Measurements from ENCODE around the gene BORA.
"Not testable (repeated sequence)": the region's sequence is repeated elsewhere in the genome, so short reads cannot be mapped to it uniquely, and the experiment has no call there.

BORA gene

GRCh38 chr13:72727417-72728289 is at the start of gene BORA, which contains the start of gene MZT1:
Gene BORA (plus strand): TSS chr13:72727923. CDS start chr13:72728941, 1,018 bp downstream.
Gene MZT1 (minus strand): TSS chr13:72727629. CDS start chr13:72727602, 27 bp downstream.
- DNase-seq = peak; percentile 73

DNA sequence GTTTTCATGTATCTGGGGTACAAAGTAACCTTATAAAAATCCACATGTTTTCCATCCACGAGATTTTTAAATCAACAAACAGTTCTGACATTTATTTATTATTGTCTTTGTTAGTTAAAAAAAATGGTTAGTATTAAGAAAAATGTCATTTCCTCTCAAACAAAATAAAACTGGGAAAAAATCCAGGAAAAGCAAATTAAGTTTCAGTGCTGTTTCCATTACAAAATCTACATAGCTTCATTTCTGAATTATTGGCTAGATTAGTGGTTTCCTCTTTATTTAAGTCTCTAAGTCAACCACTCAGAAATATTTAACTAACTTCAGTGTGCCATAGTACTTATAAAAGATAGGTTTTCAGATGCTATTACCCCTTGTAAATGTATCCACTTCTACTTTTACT is 49.4 kb upstream of the BORA start:
- DNase-seq = no peak

GRCh38 chr13:72680353-72680752 is 47.4 kb upstream of the BORA start:
- DNase-seq = no peak

DNA sequence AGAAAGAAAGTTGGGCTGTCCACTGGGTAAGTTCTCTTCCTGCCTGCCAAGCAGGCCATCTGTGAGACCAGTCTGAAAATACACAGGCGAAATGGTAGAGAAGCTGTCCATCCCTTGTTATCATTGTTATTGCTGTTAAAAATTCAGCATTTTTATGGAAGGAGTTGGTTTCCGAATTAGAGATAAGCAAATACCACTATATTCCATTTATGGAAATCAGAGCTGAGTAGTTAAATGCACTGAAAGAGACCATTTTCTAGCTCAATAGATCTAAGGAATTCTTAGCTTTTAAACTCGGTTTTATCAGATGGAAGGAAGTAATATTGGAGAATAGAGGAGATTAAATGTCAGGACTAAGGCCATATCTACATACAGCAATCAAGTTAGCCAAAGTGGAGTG is 41.0 kb upstream of the BORA start:
- no peak for DNase-seq

- DNase-seq = no peak
These were observed 38.5 kb upstream of the BORA start for GRCh38 chr13:72689181-72689696.

DNA sequence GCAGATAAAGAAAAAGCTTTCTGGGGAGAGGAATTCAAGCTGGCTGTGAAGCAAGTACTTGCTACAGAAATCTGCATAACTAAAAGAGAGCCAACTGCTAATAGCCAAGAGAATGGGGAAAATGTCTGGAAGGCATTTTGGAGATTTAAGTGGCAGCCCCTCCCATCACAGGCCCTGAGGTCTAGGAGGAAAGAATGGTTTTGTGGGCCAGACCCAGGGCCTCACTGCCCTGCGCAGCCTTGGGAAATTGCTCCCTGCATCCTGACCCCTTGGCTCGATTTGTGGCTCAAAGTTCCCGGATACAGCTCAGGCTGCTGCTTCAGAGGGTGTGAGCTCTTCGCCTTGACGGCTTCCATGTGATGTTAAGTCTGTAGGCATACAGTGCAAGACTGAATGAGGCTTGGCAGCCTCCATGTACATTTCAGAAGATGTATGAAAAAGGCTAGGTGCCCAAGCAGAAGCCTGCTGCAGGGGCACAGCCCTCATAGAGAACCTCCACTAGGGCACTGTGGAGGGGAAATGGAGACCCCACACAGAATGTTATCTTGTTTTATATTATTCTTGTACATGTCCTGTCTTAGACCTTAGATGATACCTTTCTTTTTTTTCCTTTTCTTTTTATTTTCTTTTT is 34.7 kb upstream of the BORA start:
- DNase-seq = no peak

DNA sequence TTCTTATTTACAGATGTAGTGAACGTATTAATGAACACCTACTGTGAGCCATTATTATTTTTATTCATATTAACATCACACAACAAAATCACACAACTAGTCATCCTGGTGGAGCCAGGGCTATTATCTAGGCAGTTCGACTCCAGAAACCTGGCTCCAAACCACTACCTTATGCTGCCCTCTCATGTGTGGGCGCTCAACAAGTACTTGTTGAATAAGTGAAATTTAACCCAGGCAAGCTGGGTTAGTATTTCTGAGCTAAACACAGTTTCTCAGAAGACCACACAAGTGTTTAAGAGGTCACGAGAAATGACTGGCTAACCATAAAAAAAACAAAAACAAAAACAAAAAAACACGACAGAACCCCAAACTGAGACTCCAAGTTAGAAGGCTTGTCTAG is 33.9 kb upstream of the BORA start:
- DNase-seq = no peak

GRCh38 chr13:72694314-72694713 is 33.4 kb upstream of the BORA start:
- DNase-seq = no peak

- no peak for DNase-seq
These were observed 31.1 kb upstream of the BORA start for GRCh38 chr13:72696579-72696978.

DNA sequence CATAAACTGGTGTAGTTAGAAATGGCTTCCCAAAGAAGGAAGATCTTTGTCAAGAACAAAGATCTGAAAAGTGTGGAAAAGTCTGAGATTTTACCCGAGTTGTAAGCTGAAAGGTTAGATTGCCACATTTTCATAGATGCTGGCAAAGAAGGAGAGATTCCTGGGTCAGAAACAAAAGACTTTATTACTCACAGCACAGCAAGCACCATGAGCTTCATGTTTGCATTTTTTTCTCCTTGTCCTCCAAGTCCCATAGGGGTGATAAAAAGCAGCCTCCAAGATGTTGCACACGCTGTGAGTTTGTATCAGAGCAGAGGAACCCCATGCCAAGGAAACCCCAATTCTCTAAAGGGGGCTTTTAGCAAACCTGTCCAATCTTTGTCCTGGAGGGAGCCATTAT is 29.6 kb upstream of the BORA start:
- DNase-seq = no peak

- no peak for DNase-seq
These were observed 27.2 kb upstream of the BORA start for GRCh38 chr13:72700509-72700908.

- no peak for DNase-seq
These were observed 10.9 kb upstream of the BORA start for GRCh38 chr13:72716776-72717175.

DNA sequence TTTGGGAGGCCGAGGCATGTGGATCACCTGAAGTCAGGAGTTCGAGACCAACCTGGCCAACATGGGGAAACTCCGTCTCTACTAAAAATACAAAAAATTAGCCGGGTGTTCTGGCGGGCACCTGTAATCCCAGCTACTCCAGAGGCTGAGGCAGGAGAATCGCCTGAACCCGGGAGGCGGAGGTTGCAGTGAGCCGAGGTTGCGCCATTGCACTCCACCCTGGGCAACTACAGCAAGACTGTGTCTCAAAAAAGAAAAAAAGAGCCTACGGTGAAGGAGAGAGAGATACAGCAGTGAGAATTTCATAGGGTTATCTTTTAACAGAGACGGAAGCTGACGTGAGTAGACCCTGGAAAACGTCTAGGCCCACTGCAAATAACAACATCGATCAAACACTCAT is 1.5 kb upstream of the BORA start:
- DNase-seq = not testable (repeated sequence)

DNA sequence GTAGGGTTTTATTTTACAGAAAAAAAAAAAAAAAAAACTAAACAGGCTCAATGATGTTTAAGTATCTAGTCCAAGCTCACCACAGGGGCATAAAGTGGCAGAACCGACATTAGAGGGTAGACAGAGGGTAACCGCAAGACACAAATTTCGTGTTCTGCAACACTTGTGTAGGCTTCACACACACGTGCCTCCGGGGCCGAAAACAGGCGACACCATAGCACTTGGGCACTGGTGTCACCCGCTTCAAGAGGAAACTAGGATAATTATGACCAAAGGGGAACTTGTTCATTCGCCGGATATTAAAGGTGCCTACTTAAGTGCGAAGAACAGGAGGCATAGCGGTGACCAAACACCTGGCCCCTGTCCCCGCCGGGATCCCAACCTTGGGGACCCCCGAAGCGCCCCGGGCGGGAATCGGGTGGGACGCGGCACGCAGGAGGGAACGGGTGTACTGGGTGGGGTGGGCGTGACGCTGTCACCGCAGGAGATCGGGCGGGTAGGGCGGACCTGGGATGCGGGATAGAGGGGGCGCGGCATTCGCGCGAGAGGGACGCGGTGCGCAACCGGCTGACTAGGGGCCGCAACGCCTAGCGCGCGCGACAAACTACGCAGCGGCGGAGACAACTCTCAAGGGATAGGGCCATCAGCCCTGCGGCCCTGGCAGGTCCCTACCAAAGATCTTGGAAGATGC is 852 bp upstream of the BORA start:
- no peak for DNase-seq

GRCh38 chr13:72728290-72728605 is 525 bp downstream of the BORA start:
- DNase-seq = no peak

DNA sequence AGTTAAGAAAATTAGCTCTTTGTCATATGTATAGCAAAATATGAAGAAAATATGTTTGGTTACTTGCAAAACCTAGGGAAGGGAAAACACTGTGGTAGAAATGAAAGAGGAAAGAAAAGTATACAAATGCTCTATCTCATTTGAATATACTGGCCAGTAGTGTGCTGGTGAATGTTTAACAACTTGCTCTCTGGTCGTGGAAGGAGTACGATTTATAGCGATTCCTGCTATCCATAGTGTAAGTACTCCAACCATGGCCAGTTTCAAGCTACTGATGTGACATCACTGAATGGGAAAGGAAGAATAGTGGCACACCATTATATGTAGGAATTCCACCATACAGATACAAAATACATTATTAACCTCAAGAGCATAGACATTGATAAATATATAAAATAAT is 9.3 kb downstream of the BORA start:
- no peak for DNase-seq

- no peak for DNase-seq
These were observed 12.3 kb downstream of the BORA start for GRCh38 chr13:72740015-72740414.

- no peak for DNase-seq
These were observed 17.5 kb downstream of the BORA start for GRCh38 chr13:72745260-72745659.

- no peak for DNase-seq
These were observed 23.5 kb downstream of the BORA start for GRCh38 chr13:72751220-72751619.

DNA sequence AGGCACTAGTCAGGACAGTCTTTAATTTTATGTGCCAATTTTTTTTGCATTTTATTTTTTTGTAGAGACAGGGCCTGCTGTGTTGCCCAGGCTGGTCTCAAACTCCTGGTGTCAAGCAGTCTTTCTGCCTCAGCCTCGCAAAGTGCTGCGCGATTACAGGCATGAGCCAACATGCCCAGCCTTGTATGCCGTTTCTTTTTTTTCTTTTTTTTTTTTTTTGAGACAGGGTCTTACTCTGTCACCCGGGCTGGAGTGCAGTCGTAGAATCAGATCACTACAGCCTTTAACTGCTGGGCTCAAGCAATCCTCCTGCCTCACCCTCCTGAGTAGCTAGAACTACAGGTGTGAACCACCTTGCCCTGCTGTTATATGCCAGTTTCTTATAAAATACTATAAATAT is 26.4 kb downstream of the BORA start:
- no peak for DNase-seq

DNA sequence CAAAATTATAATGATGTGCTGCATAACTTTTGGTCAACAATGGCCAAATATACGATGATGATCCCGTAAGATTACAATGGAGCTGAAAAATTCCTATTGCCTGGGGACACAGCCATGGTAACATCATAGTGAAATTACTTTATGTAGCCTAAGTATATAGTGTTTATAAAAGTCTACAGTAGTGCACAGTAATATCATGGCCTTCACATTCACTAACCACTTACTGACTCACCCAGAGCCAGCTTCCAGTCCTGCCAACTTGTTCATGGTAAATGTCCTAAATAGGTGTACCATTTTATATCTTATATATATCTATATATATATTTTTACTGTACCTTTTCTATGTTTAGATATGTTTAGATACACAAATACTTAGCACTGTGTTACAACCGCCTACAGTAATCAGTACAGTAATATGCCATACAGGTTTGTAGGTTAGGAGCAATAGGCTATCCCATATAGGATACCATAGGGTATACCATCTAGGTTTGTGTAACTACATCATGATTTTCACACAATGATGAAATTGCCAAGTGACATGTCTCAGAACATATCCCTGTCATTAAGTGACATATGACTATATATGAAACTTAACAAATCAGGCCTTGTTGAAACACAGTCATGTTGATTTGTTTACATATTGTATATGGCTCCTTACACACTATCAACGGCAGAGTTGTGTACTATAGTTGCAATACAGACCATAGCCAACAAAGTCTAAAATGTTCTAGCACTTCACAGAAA is 30.2 kb downstream of the BORA start:
- no peak for DNase-seq

DNA sequence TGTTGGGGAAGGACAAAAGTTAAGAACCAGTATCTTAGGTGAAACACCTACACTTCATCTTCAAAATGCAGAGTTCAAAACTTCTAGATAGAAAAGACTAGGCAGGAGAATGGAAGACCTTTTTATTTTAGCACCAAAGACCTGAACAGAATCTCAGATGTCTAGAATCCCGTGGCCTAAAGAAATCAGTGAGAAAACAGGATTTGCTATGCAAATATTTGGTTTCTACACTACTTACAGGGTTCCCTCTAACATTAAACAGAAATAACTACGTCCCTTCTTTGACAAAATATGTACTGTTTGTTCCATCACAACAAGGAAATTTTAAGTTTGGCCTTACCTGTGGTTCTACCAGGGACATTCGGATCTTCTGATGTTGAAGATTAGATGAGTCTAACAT is 32.5 kb downstream of the BORA start:
- DNase-seq = no peak

DNA sequence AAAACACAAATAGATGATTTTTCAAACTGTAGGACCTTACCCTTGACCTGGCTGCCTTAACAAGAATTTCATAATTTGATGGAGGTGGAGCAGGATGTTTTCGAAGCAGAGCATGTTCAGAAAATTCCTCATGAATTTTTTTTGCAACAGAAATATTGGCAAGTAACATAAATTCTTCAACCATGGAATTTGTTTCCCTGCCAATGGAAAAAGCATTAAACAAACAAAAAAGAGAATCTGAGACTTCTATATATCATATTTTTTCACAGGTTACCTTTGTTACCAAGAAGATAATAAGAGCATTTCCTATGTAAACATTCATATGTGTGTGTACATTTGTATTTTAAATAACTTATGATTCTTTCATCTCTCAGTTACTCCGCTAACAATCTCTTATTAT is 35.7 kb downstream of the BORA start:
- no peak for DNase-seq
